Fibroblast of the aortic adventitia (primary cell): ENCODE data around the gene BMP6. TPM values are rescaled to one million over a fixed set of nuclear protein-coding genes. Genes with fewer than 3 reads are reported as not detected.
A peak's percentile ranks its signal among the peaks of the same experiment; 100 is the strongest.

Source experiments
- DNase-seq: peaks from one replicate; pipeline ENCODE4 v3.0.0-alpha.2; 2010; ENCODE audit warnings: low read depth
- H3K4me3 ChIP-seq: 2 replicates; pipeline ENCODE4 v1.5.1; 2011; ENCODE audit warnings: low read depth, mild to moderate bottlenecking, control low read depth, low read length, moderate library complexity
- total RNA-seq: library from RNA; depleted of rRNA; stranded (reverse); fragments of >200 nt; gene quantifications from 2 replicates; pipeline ENCODE4 v1.2.3, GENCODE V29; 2012; ENCODE audit warnings: low replicate concordance
- TF ChIP-seq, protein P1 (sequence below): IDR thresholded peaks from 2 replicates; pipeline ENCODE4 v1.5.1; 2011; ENCODE audit warnings: mild to moderate bottlenecking, low read length, control low read depth, inconsistent platforms; ENCODE audit not compliant: insufficient read depth

BMP6 gene
- total RNA-seq, 1 donor, result 10.5 TPM

DNA sequence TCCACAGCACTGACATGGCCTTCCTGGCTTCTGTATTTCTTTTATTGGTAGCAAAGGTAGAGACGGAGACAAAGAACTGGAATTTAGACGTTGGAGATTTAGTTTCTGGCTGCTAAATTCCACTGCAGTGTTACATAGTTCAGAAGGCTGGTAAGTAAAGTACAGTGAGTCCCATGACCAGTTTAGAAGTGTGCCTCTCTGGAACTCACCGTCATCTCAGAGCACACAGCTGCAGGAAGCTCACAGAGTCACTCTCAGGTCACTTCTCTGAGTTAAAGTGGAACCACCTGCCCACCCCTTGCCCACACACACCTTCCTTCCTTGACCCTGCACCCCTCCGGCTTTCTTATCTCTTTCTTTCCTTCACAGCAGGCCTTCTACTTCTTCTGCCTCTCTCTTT is 19.6 kb upstream of the BMP6 start:
- no peak overlapping the region for H3K4me3 ChIP-seq
- DNase-seq, result no peak
- TF ChIP-seq, protein P1, sequence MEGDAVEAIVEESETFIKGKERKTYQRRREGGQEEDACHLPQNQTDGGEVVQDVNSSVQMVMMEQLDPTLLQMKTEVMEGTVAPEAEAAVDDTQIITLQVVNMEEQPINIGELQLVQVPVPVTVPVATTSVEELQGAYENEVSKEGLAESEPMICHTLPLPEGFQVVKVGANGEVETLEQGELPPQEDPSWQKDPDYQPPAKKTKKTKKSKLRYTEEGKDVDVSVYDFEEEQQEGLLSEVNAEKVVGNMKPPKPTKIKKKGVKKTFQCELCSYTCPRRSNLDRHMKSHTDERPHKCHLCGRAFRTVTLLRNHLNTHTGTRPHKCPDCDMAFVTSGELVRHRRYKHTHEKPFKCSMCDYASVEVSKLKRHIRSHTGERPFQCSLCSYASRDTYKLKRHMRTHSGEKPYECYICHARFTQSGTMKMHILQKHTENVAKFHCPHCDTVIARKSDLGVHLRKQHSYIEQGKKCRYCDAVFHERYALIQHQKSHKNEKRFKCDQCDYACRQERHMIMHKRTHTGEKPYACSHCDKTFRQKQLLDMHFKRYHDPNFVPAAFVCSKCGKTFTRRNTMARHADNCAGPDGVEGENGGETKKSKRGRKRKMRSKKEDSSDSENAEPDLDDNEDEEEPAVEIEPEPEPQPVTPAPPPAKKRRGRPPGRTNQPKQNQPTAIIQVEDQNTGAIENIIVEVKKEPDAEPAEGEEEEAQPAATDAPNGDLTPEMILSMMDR, result no peak

DNA sequence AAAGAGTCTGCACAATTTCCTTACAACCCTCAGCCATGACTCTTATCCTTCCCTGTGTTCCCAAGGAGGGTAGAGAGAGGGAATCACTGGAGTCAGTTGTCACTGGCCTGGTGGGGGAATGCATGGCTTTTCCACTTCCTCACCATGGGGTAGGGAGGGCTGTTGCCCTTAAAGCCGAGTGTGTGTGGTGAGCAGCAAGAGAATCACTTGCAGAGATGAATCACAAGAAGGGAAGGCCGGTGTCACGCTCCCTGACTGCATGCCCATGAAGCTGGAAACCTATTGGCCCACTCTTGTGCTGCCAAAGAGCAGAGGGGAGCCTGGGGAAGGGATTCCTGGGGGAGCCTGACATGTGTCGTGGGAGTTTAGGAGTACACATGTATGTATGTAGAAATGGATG is 18.1 kb upstream of the BMP6 start:
- H3K4me3 ChIP-seq, result no peak overlapping the region
- peak; percentile 33 for DNase-seq
- TF ChIP-seq, protein P1, result no peak

DNA sequence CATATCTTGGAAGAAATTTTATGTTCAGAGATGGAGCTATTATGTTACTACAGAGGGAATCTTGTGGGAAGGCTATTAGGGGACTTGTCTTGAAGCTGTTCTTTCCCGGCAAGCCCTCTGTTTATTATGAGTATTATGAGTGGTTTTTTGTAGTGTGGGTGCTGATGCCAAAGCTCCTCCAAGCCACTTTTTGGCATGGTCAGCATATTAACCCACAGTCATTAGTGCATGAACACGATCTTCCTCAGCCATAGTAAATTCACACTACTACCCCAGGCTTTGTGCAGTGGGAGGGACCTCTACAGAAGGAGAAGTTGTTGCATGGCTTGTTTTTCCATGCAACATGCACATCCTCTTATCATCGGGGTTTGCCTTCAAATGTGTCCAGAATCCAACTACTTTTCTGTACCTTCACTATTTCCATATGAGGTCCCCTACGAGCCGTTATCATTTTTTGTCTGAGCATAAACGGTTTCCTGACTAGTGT is 6.5 kb upstream of the BMP6 start:
- DNase-seq, result no peak
- no peak overlapping the region for H3K4me3 ChIP-seq
- TF ChIP-seq, protein P1, result no peak

DNA sequence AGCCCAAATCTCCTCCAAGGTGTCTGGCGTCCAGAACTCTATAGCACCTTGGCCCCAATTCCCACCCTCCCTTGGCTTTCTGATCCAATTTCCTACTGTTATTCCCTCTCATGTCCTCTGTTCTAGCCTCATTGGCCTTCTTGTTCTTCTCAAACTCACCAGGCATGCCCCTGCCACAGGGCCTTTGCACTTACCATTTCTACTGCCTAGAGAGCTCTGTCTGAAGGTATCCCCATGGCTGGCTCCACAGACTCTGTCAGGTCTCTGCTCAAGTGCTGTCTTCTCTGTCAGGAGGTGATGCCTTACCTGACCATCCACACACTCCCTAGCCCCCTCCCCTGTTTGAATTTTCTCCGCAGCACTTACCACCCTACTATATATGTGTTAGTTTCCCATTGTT is 5.6 kb upstream of the BMP6 start:
- H3K4me3 ChIP-seq, result no peak overlapping the region
- TF ChIP-seq, protein P1, result no peak
- no peak for DNase-seq

DNA sequence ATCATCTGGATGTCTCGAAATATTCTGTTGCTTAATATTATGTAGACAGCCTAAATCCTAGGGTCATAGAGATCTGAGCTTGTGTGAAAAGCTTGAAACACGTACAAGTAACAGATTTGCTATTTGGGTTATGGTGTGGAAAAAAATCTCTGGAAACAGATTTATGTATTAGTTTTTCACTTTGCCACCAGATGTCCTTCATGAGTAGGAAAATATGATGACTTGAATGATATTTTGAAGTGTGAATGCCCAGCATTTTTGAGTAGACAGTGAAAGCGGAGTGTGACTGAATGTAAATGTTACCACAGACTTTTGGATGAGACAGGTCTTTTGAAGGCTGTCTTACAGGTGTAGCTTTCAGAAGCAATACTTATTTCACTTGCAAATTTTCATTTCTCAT is 4.2 kb upstream of the BMP6 start:
- no peak overlapping the region for H3K4me3 ChIP-seq
- TF ChIP-seq, protein P1, result peak; percentile 42
- peak; percentile 69 for DNase-seq

DNA sequence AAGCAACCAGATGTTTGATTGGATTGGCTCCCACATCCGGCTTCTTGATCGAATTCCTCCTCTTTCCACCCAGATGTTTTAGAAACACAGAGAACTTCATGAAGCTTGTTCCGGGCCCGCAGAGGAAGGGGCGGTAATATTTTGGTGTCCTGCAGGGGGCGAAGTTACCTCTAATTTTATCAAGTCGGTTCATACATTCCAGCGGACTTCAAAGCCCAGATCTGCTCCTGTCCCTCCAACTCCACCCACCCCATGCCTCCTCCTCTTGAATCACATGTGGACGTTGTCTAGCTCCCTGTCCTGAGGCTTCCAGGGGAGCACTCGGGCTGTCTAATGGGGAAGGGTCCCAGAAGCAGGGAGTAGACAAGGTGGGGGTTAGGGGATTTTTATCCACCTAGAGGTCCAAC is 2.9 kb upstream of the BMP6 start:
- no peak overlapping the region for H3K4me3 ChIP-seq
- peak; percentile 91 for DNase-seq
- TF ChIP-seq, protein P1, result peak; percentile 66

DNA sequence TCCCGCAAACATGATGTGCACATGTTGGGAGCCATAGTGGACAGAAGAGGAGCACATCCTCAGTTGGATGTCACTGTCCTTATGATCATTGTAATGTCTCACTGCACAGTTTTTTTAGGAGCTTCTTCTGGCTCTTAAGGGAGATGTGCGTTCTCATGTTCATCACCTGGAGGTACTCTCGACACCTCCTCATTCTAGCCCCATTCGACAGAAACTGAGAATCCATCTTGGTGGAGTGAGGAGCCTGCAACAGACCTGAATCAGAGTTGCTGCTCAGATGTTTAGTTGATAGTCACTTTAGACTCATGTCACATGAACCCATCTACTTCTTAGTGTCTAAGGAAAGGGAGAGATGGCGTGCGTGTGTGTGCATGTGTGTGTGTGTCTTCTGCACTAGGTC is 2.3 kb upstream of the BMP6 start:
- TF ChIP-seq, protein P1, result no peak
- DNase-seq, result no peak
- no peak overlapping the region for H3K4me3 ChIP-seq
